Cardiac muscle cell (in vitro differentiated cells and primary cell): ENCODE results near the gene SHLD1. TPM values are rescaled to one million over a fixed set of nuclear protein-coding genes. Genes with fewer than 3 reads are reported as not detected.

ENCODE experiments used
- DNase-seq, 2 donors: peaks; one replicate each; pipeline versions ENCODE4 v3.0.0 to v3.0.0-alpha.2; 2010 to 2017; ENCODE audit warnings: low read depth in 1 of 2, low spot score in 1 of 2
- H3K27ac ChIP-seq: fragments of 200-600 bp; sonication (generic); 2 replicates; pipeline ENCODE4 v1.5.1; 2016
- H3K27me3 ChIP-seq: fragments of 200-600 bp; sonication (generic); 2 replicates; pipeline ENCODE4 v1.6.0; 2016; ENCODE audit warnings: control low read depth
- H3K36me3 ChIP-seq: fragments of 200-600 bp; sonication (generic); 2 replicates; pipeline ENCODE4 v1.5.1; 2016; ENCODE audit warnings: control low read depth
- H3K4me1 ChIP-seq: fragments of 200-600 bp; sonication (generic); 2 replicates; pipeline ENCODE4 v1.8.1; 2017; ENCODE audit warnings: low read depth, mild to moderate bottlenecking, mixed run types
- H3K4me3 ChIP-seq: fragments of 200-600 bp; sonication (generic); 2 replicates; pipeline ENCODE4 v1.5.1; 2016; ENCODE audit warnings: mild to moderate bottlenecking
- H3K9me3 ChIP-seq: fragments of 200-600 bp; sonication (generic); 2 replicates; pipeline ENCODE4 v1.5.1; 2017; ENCODE audit warnings: low read depth, mild to moderate bottlenecking, control low read depth
- polyA plus RNA-seq: library from polyadenylated mRNA; unstranded; fragments of >200 nt; fragmentation: Nextera tagmentation; extraction: Ambion mirVana; gene quantifications from 2 replicates; pipeline ENCODE4 v1.2.1, GENCODE V29; 2016
- total RNA-seq: library from RNA; depleted of rRNA; stranded (reverse); fragments of >200 nt; gene quantifications from 2 replicates; pipeline ENCODE4 v1.2.3, GENCODE V29; 2016
- TF ChIP-seq, protein P1 (sequence below): IDR thresholded peaks from 2 replicates; pipeline ENCODE4 v1.5.1; 2012; ENCODE audit warnings: low read depth, mild to moderate bottlenecking, low read length

SHLD1 gene
- total and polyA plus RNA-seq, 2 experiments from 2014 or later, result 3.4 to 10.9 TPM

- no peaks in the 10 kb centered on the region for H3K27me3 ChIP-seq
- H3K4me1 ChIP-seq, result no peaks in the 10 kb centered on the region
- no peaks in the 10 kb centered on the region for H3K9me3 ChIP-seq
- no peaks in the 10 kb centered on the region for H3K36me3 ChIP-seq
- TF ChIP-seq, protein P1, sequence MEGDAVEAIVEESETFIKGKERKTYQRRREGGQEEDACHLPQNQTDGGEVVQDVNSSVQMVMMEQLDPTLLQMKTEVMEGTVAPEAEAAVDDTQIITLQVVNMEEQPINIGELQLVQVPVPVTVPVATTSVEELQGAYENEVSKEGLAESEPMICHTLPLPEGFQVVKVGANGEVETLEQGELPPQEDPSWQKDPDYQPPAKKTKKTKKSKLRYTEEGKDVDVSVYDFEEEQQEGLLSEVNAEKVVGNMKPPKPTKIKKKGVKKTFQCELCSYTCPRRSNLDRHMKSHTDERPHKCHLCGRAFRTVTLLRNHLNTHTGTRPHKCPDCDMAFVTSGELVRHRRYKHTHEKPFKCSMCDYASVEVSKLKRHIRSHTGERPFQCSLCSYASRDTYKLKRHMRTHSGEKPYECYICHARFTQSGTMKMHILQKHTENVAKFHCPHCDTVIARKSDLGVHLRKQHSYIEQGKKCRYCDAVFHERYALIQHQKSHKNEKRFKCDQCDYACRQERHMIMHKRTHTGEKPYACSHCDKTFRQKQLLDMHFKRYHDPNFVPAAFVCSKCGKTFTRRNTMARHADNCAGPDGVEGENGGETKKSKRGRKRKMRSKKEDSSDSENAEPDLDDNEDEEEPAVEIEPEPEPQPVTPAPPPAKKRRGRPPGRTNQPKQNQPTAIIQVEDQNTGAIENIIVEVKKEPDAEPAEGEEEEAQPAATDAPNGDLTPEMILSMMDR, result no peak
- DNase-seq, result no peak
- H3K4me3 ChIP-seq, result no peak overlapping the region
- no peak overlapping the region for H3K27ac ChIP-seq
These were observed 34.9 kb downstream of the SHLD1 start for GRCh38 chr20:5785146-5785545.

DNA sequence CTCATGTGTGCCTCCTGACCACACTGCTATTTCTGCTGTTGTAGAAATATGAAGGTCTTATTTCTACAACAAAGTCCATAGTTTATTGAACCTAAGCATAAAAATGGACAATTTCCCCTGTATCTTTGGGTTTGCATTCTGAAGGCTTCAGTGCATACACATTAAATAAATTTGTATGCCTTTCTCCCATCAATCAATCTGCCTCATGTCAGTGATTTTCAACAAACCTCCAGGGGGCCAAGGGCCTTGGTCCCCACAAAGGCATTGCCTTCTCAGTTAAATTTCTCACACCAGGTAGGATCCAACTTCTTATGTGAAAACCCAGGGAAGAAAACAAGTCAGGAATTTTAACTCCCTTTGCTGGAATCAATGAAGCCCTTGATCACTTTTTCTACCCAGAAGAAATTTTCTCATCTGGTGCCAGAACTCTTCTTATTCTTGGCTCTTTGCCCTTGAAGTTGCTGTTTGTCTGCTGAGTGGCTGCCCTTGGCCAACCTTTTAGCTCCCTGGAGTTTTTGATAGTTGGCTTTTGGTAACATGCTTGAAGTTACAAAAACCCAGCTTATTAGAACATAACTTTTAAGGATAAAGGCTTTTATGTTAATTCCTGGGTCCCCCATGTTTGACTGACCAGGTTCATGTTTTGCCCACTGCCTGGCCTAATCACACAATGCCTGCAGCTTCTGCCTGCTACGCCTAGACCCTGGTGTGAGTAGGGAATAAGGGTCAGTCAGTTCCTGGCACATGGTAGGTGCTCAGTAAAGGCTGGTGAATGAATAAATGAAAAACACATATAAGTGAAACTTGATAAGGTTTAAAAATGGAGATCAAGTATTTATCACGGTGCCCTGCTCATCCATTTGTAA, 37.0 kb downstream of the SHLD1 start:
- Histone ChIP-seq H3K4me3 (no peak overlapping the region), H3K9me3 (no peaks in the 10 kb centered on the region)
- TF ChIP-seq, protein P1, result no peak

GRCh38 chr20:5787796-5788165, 37.6 kb downstream of the SHLD1 start:
- no peaks in the 10 kb centered on the region for H3K4me1 ChIP-seq
- H3K27ac ChIP-seq, result no peak overlapping the region
- H3K4me3 ChIP-seq, result no peak overlapping the region
- TF ChIP-seq, protein P1, result no peak
- no peaks in the 10 kb centered on the region for H3K27me3 ChIP-seq
- no peaks in the 10 kb centered on the region for H3K36me3 ChIP-seq
- DNase-seq, result no peak
- H3K9me3 ChIP-seq, result no peaks in the 10 kb centered on the region

More for the DNA sequence above, 37.0 kb downstream of the SHLD1 start:
- no peak overlapping the region for H3K27ac ChIP-seq
- H3K36me3 ChIP-seq, result no peaks in the 10 kb centered on the region
- DNase-seq, result peak in 1 of 2 donors; percentile 83
- no peaks in the 10 kb centered on the region for H3K4me1 ChIP-seq
- no peaks in the 10 kb centered on the region for H3K27me3 ChIP-seq

DNA sequence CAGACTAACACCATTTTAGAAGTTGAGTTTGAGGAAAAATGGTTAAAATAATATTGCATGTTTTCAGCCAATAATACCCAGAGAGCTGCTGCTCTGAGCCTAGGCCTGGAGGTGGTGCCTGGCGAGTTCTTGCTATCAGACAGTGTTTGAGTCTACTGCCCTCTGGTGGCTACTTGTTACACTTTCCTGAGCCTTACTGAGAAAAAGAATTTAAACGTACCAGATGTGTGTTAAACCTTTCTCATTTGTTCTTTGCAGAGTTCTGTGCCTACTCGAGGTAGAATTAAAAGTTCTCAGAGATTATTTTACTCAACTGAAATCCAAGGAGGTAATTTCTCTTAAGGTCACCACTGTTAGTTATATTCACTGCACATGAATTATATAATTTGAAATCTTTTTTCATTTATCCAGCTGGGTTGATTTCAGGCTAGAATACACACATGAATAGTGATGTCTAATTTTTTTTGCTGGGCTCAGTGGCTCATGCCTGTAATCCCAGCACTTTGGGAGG, 38.2 kb downstream of the SHLD1 start:
- no peak overlapping the region for H3K4me3 ChIP-seq
- H3K36me3 ChIP-seq, result no peaks in the 10 kb centered on the region
- TF ChIP-seq, protein P1, result peak; percentile 79

DNA sequence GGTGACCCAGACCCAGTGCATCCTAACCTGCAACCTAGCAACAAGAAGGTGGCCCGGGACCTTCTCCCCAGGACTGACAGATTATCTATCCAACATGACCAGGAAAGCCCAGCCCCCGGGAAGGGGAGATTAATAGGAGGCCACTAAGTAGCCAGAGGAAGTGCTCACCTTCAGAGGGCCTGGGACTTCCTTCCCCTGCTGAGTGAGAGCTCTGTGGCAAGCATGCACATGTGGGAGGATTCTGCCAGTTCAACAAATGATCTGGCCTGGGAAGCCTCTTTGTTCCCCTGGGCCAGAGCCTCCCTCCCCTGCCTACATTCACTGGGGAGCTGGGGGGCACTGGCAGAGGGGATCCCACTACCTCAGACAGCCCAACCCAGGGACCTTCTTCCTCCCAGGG, 39.6 kb downstream of the SHLD1 start:
- TF ChIP-seq, protein P1, result no peak
- Histone ChIP-seq H3K27ac (no peak overlapping the region), H3K4me3 (no peak overlapping the region), H3K27me3 (no peaks in the 10 kb centered on the region), H3K4me1 (no peaks in the 10 kb centered on the region), H3K36me3 (no peaks in the 10 kb centered on the region), H3K9me3 (no peaks in the 10 kb centered on the region)
- DNase-seq, result no peak

More for the DNA sequence above, 38.2 kb downstream of the SHLD1 start:
- Histone ChIP-seq H3K4me1 (no peaks in the 10 kb centered on the region), H3K27me3 (no peaks in the 10 kb centered on the region), H3K9me3 (no peaks in the 10 kb centered on the region), H3K27ac (no peak overlapping the region)
- peak; percentile 91 to 94 for DNase-seq
